H1 (cell line): ENCODE measurements around the gene RNF166. TPM values are rescaled to one million over a fixed set of nuclear protein-coding genes. Genes with fewer than 3 reads are reported as not detected.

Experiments
- BACH1 ChIP-seq: IDR thresholded peaks from 2 replicates; pipeline ENCODE4 v1.6.1; 2012; ENCODE audit warnings: low read length, improper control_type of control experiment
- CBX5 ChIP-seq: fragments of 300-800, 300-1000 bp; sonication (generic); IDR thresholded peaks from 2 replicates; pipeline ENCODE4 v1.7.1; 2016; ENCODE audit warnings: antibody characterized with exemption, low read length, low read depth
- CHD2 ChIP-seq: IDR thresholded peaks from 2 replicates; pipeline ENCODE4 v1.6.1; 2012; ENCODE audit warnings: low read length, improper control_type of control experiment
- EP300 ChIP-seq, 2 experiments: IDR thresholded peaks; 1 replicate in 1 of 2; 2 replicates in 1 of 2; pipeline ENCODE4 v1.6.1; 2011 to 2012; ENCODE audit warnings: low read depth in 2 of 2, low read length in 2 of 2, mild to moderate bottlenecking in 2 of 2, borderline replicate concordance in 1 of 2, inconsistent platforms in 1 of 2, moderate library complexity in 1 of 2
- EZH2 ChIP-seq: fragments of 200-600 bp; sonication (generic); IDR thresholded peaks from 2 replicates; pipeline ENCODE4 v1.7.1; 2012; ENCODE audit warnings: low read depth, mild to moderate bottlenecking, moderate library complexity, low read length, inconsistent platforms; ENCODE audit not compliant: severe bottlenecking
- HDAC2 ChIP-seq, 2 experiments: fragments of 300-600 bp in 1 of 2; sonication (generic) in 1 of 2; IDR thresholded peaks; 2 replicates each; pipeline ENCODE4 v1.6.1; 2011 to 2012; ENCODE audit warnings: low read depth in 2 of 2, low read length in 2 of 2, mild to moderate bottlenecking in 2 of 2, moderate library complexity in 2 of 2, borderline replicate concordance in 1 of 2, inconsistent platforms in 1 of 2
- MAX ChIP-seq: IDR thresholded peaks from 2 replicates; pipeline ENCODE4 v1.6.1; 2012; ENCODE audit warnings: inconsistent platforms
- SIRT6 ChIP-seq: IDR thresholded peaks from one replicate; pipeline ENCODE4 v1.7.1; 2012; ENCODE audit warnings: low read length, inconsistent platforms
- TEAD4 ChIP-seq: IDR thresholded peaks from 2 replicates; pipeline ENCODE4 v1.6.1; 2012; ENCODE audit warnings: low read depth, low read length, inconsistent platforms, mixed read lengths
- polyA plus RNA-seq, 7 experiments: library from polyadenylated mRNA; depleted of rRNA in 3 of 7; stranded (reverse) in 5 of 7; unstranded in 2 of 7; fragments of >200 nt in 5 of 7; fragments of 200-250 nt in 2 of 7; gene quantifications; 1 replicate in 5 of 7; 2 replicates in 1 of 7; 4 replicates in 1 of 7; pipeline versions ENCODE4 v1.2.1 to v1.2.3, GENCODE V29; 2011 to 2013; ENCODE audit warnings: missing spikeins in 2 of 7, mixed read lengths in 2 of 7
- total RNA-seq: library from RNA; stranded (reverse); fragmentation: NEBNext Ultra II Directional; extraction: Animal tissue kit (Norgen Biotek cat#: 25700); gene quantifications from 2 replicates; pipeline ENCODE4 v1.2.1, GENCODE V29; 2021

The RNF166 gene
- total and polyA plus RNA-seq, 2 of the 8 experiments (the other 6 are each of a cell fraction or from before 2014, with no cell fraction given) = 29.8 to 31.2 TPM

- no peak for TF ChIP-seq HDAC2 (IDR thresholded peaks at IDR 0.05; ENCODE audit: borderline replicate concordance in 1 of 2, low read depth in 2 of 2, low read length in 2 of 2)
- TF ChIP-seq EZH2 = no peak
- no peak for TF ChIP-seq TEAD4
- no peak for TF ChIP-seq CHD2
- no peak for TF ChIP-seq CBX5
- TF ChIP-seq MAX = no peak
- TF ChIP-seq SIRT6 = no peak
- no peak for TF ChIP-seq BACH1
- no peak for TF ChIP-seq EP300 (IDR thresholded peaks at IDR 0.05; ENCODE audit: borderline replicate concordance in 1 of 2, low read depth in 2 of 2, low read length in 2 of 2)
- TF ChIP-seq, all 59 proteins: peak for 0
Observed at GRCh38 chr16:88656291-88656980, 49.8 kb downstream of the RNF166 start (continued).
